NCI-H1417 (cell line): ENCODE measurements around the gene KMT2D.

Source experiments
- DNase-seq, 3 experiments: peaks; one replicate each; lab custom pipeline; 2025; lab: John Stamatoyannopoulos, UW

Gene KMT2D

GRCh38 chr12:49037111-49037946 lies 23.3 kb downstream of the KMT2D start:
- no peak for DNase-seq

GRCh38 chr12:49036029-49036428 lies 24.6 kb downstream of the KMT2D start:
- no peak for DNase-seq

- no peak for DNase-seq
Observed at GRCh38 chr12:49034286-49034622, 26.3 kb downstream of the KMT2D start.

- no peak for DNase-seq
Observed at GRCh38 chr12:49033611-49034285, 26.8 kb downstream of the KMT2D start.

- DNase-seq = no peak
Observed at GRCh38 chr12:49032679-49033447, 27.7 kb downstream of the KMT2D start.

- no peak for DNase-seq
Observed at GRCh38 chr12:49032276-49032675, 28.3 kb downstream of the KMT2D start.

GRCh38 chr12:49031573-49032161 lies 28.9 kb downstream of the KMT2D start:
- no peak for DNase-seq

GRCh38 chr12:49030714-49031572 lies 29.7 kb downstream of the KMT2D start:
- no peak for DNase-seq

- no peak for DNase-seq
Observed at GRCh38 chr12:49030119-49030518, 30.5 kb downstream of the KMT2D start.

- DNase-seq = no peak
Observed at GRCh38 chr12:49028666-49029275, 31.8 kb downstream of the KMT2D start.

- no peak for DNase-seq
Observed at GRCh38 chr12:49027846-49028555, 32.6 kb downstream of the KMT2D start.

GRCh38 chr12:49026678-49027480 lies 33.7 kb downstream of the KMT2D start:
- no peak for DNase-seq

- no peak for DNase-seq
Observed at GRCh38 chr12:49026101-49026500, 34.5 kb downstream of the KMT2D start.

GRCh38 chr12:49025463-49025862 lies 35.1 kb downstream of the KMT2D start:
- DNase-seq = no peak

GRCh38 chr12:49024543-49024942 lies 36.1 kb downstream of the KMT2D start:
- DNase-seq = no peak

GRCh38 chr12:49023812-49024211 lies 36.8 kb downstream of the KMT2D start:
- no peak for DNase-seq

- no peak for DNase-seq
Observed at GRCh38 chr12:49022558-49023178, 37.9 kb downstream of the KMT2D start.

- DNase-seq = no peak
Observed at GRCh38 chr12:49021292-49021915, 39.2 kb downstream of the KMT2D start.

- DNase-seq = no peak
Observed at GRCh38 chr12:49020441-49020840, 40.2 kb downstream of the KMT2D start.
